IMR-90 (cell line): Measurements from ENCODE around the gene MTG1. TPM values are rescaled to one million over a fixed set of nuclear protein-coding genes. Genes with fewer than 3 reads are reported as not detected.

Source experiments
- ATAC-seq: fragments of 200-7000 bp; cut with Tn5 transposase; 2 replicates; pipeline ENCODE4 v1.9.1; 2020; ENCODE audit warnings: low read depth, mild to moderate bottlenecking, moderate library complexity
- BruUV-seq: library from RNA; stranded (reverse); fragments of 400-500 nt; replicated peaks from 2 replicates; lab custom pipeline; 2021; lab: Mats Ljungman, UMichigan
- CTCF ChIA-PET: fragments of 300-600 bp; formaldehyde crosslinking; extraction: SDS; loops from one replicate; lab custom pipeline; 2021; ENCODE audit warnings: antibody characterized with exemption; lab: Yijun Ruan, JAX
- POLR2A ChIA-PET: fragments of 300-600 bp; sonication (Branson Sonifier 250); formaldehyde crosslinking; loops from one replicate; lab custom pipeline; 2022; ENCODE audit warnings: antibody characterized with exemption; ENCODE audit not compliant: unreplicated experiment; lab: Charles Lee
- DNase-seq: peaks from one replicate; pipeline ENCODE4 v3.0.0; 2013
- H2AFZ ChIP-seq: replicated peaks from 2 replicates; pipeline ENCODE3; 2013; ENCODE audit warnings: low read length, mild to moderate bottlenecking; ENCODE audit not compliant: poor library complexity
- H2AK5ac ChIP-seq: 2 replicates; pipeline ENCODE4 v1.6.1; 2013; ENCODE audit warnings: low read depth, low read length, inconsistent platforms
- H2AK9ac ChIP-seq: replicated peaks from 2 replicates; pipeline ENCODE3; 2013; ENCODE audit warnings: mild to moderate bottlenecking, low read depth, low read length, moderate library complexity; ENCODE audit not compliant: poor library complexity
- H2BK120ac ChIP-seq: 2 replicates; pipeline ENCODE4 v1.6.1; 2013; ENCODE audit warnings: low read depth, low read length, inconsistent platforms
- H2BK15ac ChIP-seq: 3 replicates; pipeline ENCODE4 v1.6.1; 2013; ENCODE audit warnings: low read depth, low read length, inconsistent platforms
- H2BK20ac ChIP-seq: 2 replicates; pipeline ENCODE4 v1.6.1; 2013; ENCODE audit warnings: low read depth, mild to moderate bottlenecking, inconsistent platforms, low read length, moderate library complexity
- H2BK5ac ChIP-seq: 2 replicates; pipeline ENCODE4 v1.6.1; 2013; ENCODE audit warnings: mild to moderate bottlenecking, low read depth, low read length, inconsistent platforms; ENCODE audit not compliant: poor library complexity, severe bottlenecking
- H3K14ac ChIP-seq: replicated peaks from 2 replicates; pipeline ENCODE4 v1.6.1; 2013; ENCODE audit warnings: low read depth, low read length, inconsistent platforms
- H3K18ac ChIP-seq: 2 replicates; pipeline ENCODE4 v1.6.1; 2013; ENCODE audit warnings: low read depth, low read length, control low read depth
- H3K23ac ChIP-seq: 2 replicates; pipeline ENCODE4 v1.6.1; 2013; ENCODE audit warnings: low read depth, low read length, inconsistent platforms
- H3K27ac ChIP-seq: 2 replicates; pipeline ENCODE4 v1.5.1; 2013; ENCODE audit warnings: mild to moderate bottlenecking, control low read depth, low read length; ENCODE audit not compliant: insufficient read depth
- H3K27me3 ChIP-seq: 2 replicates; pipeline ENCODE4 v1.6.1; 2013; ENCODE audit warnings: low read length; ENCODE audit not compliant: control insufficient read depth, insufficient read depth
- H3K36me3 ChIP-seq: 2 replicates; pipeline ENCODE4 v1.6.1; 2013; ENCODE audit warnings: low read length, mixed read lengths; ENCODE audit not compliant: control insufficient read depth, insufficient read depth
- H3K4ac ChIP-seq: 2 replicates; pipeline ENCODE4 v1.6.1; 2013; ENCODE audit warnings: low read depth, low read length, inconsistent platforms
- H3K4me1 ChIP-seq: 2 replicates; pipeline ENCODE4 v1.6.1; 2013; ENCODE audit warnings: low read length, mixed read lengths; ENCODE audit not compliant: control insufficient read depth, insufficient read depth
- H3K4me2 ChIP-seq: 2 replicates; pipeline ENCODE4 v1.6.1; 2013; ENCODE audit warnings: low read depth, mild to moderate bottlenecking, control low read depth, low read length, moderate library complexity
- H3K4me3 ChIP-seq: 2 replicates; pipeline ENCODE4 v1.5.1; 2013; ENCODE audit warnings: low read depth, mild to moderate bottlenecking, control low read depth, low read length, moderate library complexity; ENCODE audit not compliant: insufficient read depth
- H3K56ac ChIP-seq: 2 replicates; pipeline ENCODE4 v1.6.1; 2013; ENCODE audit warnings: low read length, inconsistent platforms; ENCODE audit not compliant: insufficient read depth; ENCODE audit errors: extremely low read depth
- H3K79me1 ChIP-seq, 2 experiments: 2 replicates each; pipeline ENCODE4 v1.6.1; 2013; ENCODE audit warnings: low read length in 2 of 2, inconsistent platforms in 1 of 2, low read depth in 1 of 2
- H3K9ac ChIP-seq: 2 replicates; pipeline ENCODE4 v1.6.1; 2013; ENCODE audit warnings: low read depth, low read length, control low read depth
- H3K9me1 ChIP-seq: 2 replicates; pipeline ENCODE4 v1.6.1; 2013; ENCODE audit warnings: low read length, inconsistent platforms; ENCODE audit not compliant: insufficient read depth
- H3K9me3 ChIP-seq: 2 replicates; pipeline ENCODE4 v1.6.1; 2013; ENCODE audit warnings: low read length; ENCODE audit not compliant: control insufficient read depth, insufficient read depth
- H4K20me1 ChIP-seq: 2 replicates; pipeline ENCODE4 v1.6.1; 2013; ENCODE audit warnings: low read length, inconsistent platforms; ENCODE audit not compliant: insufficient read depth
- H4K5ac ChIP-seq: 2 replicates; pipeline ENCODE4 v1.6.1; 2013; ENCODE audit warnings: mild to moderate bottlenecking, low read depth, low read length, control low read depth
- H4K8ac ChIP-seq, 2 experiments: 2 replicates each; pipeline ENCODE4 v1.6.1; 2013; ENCODE audit warnings: low read depth in 2 of 2, low read length in 2 of 2, control low read depth in 1 of 2, inconsistent platforms in 1 of 2
- H4K91ac ChIP-seq: 2 replicates; pipeline ENCODE4 v1.6.1; 2013; ENCODE audit warnings: low read depth, low read length, inconsistent platforms; ENCODE audit not compliant: insufficient read depth
- BHLHE40 ChIP-seq: fragments of 150-350 bp; IDR thresholded peaks from 2 replicates; pipeline ENCODE4 v1.6.1; 2016; ENCODE audit warnings: mild to moderate bottlenecking, low read depth, low read length
- CEBPB ChIP-seq: IDR thresholded peaks from 2 replicates; pipeline ENCODE4 v1.6.1; 2012; ENCODE audit warnings: low read depth, low read length, improper control_type of control experiment
- CHD1 ChIP-seq: IDR thresholded peaks from 2 replicates; pipeline ENCODE4 v1.6.1; 2012; ENCODE audit warnings: low read depth, low read length, improper control_type of control experiment
- FOS ChIP-seq: fragments of 150-350 bp; IDR thresholded peaks from 2 replicates; pipeline ENCODE4 v1.6.1; 2016; ENCODE audit warnings: low read depth, low read length
- MAFK ChIP-seq: IDR thresholded peaks from 2 replicates; pipeline ENCODE4 v1.6.1; 2012; ENCODE audit warnings: low read depth, low read length, improper control_type of control experiment
- MAZ ChIP-seq: IDR thresholded peaks from 2 replicates; pipeline ENCODE4 v1.6.1; 2012; ENCODE audit warnings: low read depth, mild to moderate bottlenecking, low read length, improper control_type of control experiment, moderate library complexity, borderline replicate concordance
- MXI1 ChIP-seq: IDR thresholded peaks from 2 replicates; pipeline ENCODE4 v1.6.1; 2012; ENCODE audit warnings: low read depth, mild to moderate bottlenecking, low read length, moderate library complexity, borderline replicate concordance
- NFE2L2 ChIP-seq: fragments of 150-350 bp; IDR thresholded peaks from 2 replicates; pipeline ENCODE4 v1.6.1; 2016; ENCODE audit warnings: low read depth, mild to moderate bottlenecking, low read length
- POLR2A ChIP-seq: IDR thresholded peaks from 2 replicates; pipeline ENCODE4 v1.6.1; 2012; ENCODE audit warnings: mild to moderate bottlenecking, low read depth, low read length
- RAD21 ChIP-seq: IDR thresholded peaks from 2 replicates; pipeline ENCODE4 v1.6.1; 2012; ENCODE audit warnings: low read length, improper control_type of control experiment
- RCOR1 ChIP-seq: IDR thresholded peaks from 2 replicates; pipeline ENCODE4 v1.6.1; 2012; ENCODE audit warnings: mild to moderate bottlenecking, low read length, improper control_type of control experiment; ENCODE audit not compliant: insufficient replicate concordance
- RFX5 ChIP-seq: IDR thresholded peaks from 2 replicates; pipeline ENCODE4 v1.8.0; 2012; ENCODE audit warnings: low read depth, mild to moderate bottlenecking, low read length, moderate library complexity
- SMC3 ChIP-seq: fragments of 150-350 bp; IDR thresholded peaks from 2 replicates; pipeline ENCODE4 v1.6.1; 2016; ENCODE audit warnings: low read depth, mild to moderate bottlenecking, antibody characterized with exemption, low read length, moderate library complexity
- WGBS, 2 experiments: methylation state at CpG; one replicate each; pipeline versions ENCODE4 v1.1.5 to v1.1.7; 2013; ENCODE audit warnings: missing lambda C conversion rate in 2 of 2; ENCODE audit not compliant: insufficient read length in 1 of 2; ENCODE audit errors: extremely low coverage in 2 of 2; 5-methylcytosine and 5-hydroxymethylcytosine counted together
- dilution Hi-C: fragments of 300-500 bp; cut with HindIII; formaldehyde crosslinking; loops from one replicate; pipeline ENCODE4 v1.14.3; 2018; ENCODE audit warnings: low sequenced_read_pairs; ENCODE audit not compliant: unreplicated experiment
- in situ Hi-C: fragments of 300-500 bp; cut with MboI; formaldehyde crosslinking; loops from 3 replicates; pipeline ENCODE4 v1.14.3; 2019; ENCODE audit warnings: low sequenced_read_pairs, inconsistent platforms, mixed read lengths
- intact Hi-C: fragments of 100-400 bp; cut with micrococcal nuclease; formaldehyde crosslinking; loops from 2 replicates; pipeline ENCODE4 v1.10.0; 2022
- polyA plus RNA-seq, 3 experiments: library from polyadenylated mRNA; depleted of rRNA; stranded (reverse); fragments of >200 nt; gene quantifications; 2 replicates each; pipeline ENCODE4 v1.2.3, GENCODE V29; 2012; ENCODE audit warnings: low replicate concordance in 1 of 3
- total RNA-seq: library from RNA; depleted of rRNA; stranded (reverse); fragments of >200 nt; gene quantifications from 2 replicates; pipeline ENCODE4 v1.2.3, GENCODE V29; 2012
- TF ChIP-seq, protein P1 (sequence below): fragments of 150-350 bp; IDR thresholded peaks from 2 replicates; pipeline ENCODE4 v1.6.1; 2017; ENCODE audit warnings: mild to moderate bottlenecking, antibody characterized with exemption, low read length, low read depth
- TF ChIP-seq, protein P2 (sequence below): fragments of 150-350 bp; IDR thresholded peaks from 2 replicates; pipeline ENCODE4 v1.6.1; 2016; ENCODE audit warnings: low read depth, mild to moderate bottlenecking, low read length, moderate library complexity, borderline replicate concordance
- TF ChIP-seq, protein P3 (sequence below): conservative IDR thresholded peaks from 2 replicates; pipeline ENCODE4 v1.5.1; 2012; ENCODE audit warnings: mild to moderate bottlenecking, low read depth, low read length, improper control_type of control experiment

The MTG1 gene
- total and polyA plus RNA-seq, 2 of the 4 experiments (the other 2 are of a cell fraction), result 38.5 to 64.8 TPM

DNA sequence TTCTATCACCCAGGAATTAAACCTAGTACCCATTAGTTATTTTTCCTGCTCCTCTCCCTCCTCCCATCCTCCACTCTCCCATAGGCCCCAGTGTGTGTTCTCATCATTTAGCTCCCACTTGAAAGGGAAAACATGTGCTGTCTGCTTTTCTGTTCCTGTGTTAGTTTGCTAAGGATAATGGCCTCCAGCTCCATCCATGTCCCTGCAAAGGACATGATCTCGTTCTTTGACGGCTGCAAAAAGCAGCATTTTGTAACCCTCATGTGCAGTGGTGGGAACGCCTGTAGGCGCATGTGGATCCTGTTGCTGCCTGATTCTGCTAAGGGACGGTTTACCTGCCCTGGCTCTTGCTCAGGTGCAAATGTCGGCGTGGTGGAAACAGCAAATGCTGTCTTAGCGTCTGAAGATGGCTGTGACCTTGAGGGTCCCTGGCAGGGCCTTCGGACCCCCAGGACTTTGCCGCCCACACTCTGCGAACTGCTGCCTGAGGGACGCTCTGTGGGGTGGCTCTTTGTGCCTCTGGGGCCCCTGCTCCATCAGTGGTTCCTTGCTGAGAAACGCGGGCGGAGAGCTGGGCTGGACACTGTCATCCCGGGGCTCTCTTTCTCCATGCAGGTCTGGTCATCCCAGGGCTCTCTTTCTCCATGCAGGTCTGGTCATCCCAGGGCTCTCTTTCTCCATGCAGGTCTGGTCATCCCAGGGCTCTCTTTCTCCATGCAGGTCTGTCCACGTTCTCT is 5.6 kb upstream of the MTG1 start:
- CTCF ChIA-PET, result no interaction called here

More for the DNA sequence above, 5.6 kb upstream of the MTG1 start:
- Histone ChIP-seq H2BK20ac (no peak overlapping the region), H3K79me1 (no peaks in the 10 kb centered on the region), H2AK5ac (no peak overlapping the region), H2BK120ac (no peak overlapping the region), H3K4me2 (no peak overlapping the region), H3K4ac (no peak overlapping the region), H3K56ac (no peak overlapping the region), H2BK5ac (no peak overlapping the region), H4K5ac (no peak overlapping the region), H3K4me1 (no peaks in the 10 kb centered on the region), H3K27ac (no peak overlapping the region), H4K20me1 (no peaks in the 10 kb centered on the region), H3K14ac (no peak overlapping the region), H4K8ac (no peak overlapping the region), H3K27me3 (no peaks in the 10 kb centered on the region), H3K36me3 (peaks cover 14% of the 10 kb centered on the region), H2AFZ (no peak overlapping the region), H2BK15ac (no peak overlapping the region), H3K4me3 (no peak overlapping the region), H3K23ac (no peak overlapping the region), H3K18ac (no peak overlapping the region), H3K9me1 (no peaks in the 10 kb centered on the region; the same call in 1 of the 2 replicates), H4K91ac (no peak overlapping the region), H2AK9ac (peak overlapping the region; percentile 28), H3K9me3 (no peaks in the 10 kb centered on the region), H3K9ac (no peak overlapping the region)
- ATAC-seq (no peak), DNase-seq (no peak)
- dilution Hi-C loops (no loop called here), in situ Hi-C loops (no loop called here), intact Hi-C loops (no loop called here)
- TF ChIP-seq, protein P1, sequence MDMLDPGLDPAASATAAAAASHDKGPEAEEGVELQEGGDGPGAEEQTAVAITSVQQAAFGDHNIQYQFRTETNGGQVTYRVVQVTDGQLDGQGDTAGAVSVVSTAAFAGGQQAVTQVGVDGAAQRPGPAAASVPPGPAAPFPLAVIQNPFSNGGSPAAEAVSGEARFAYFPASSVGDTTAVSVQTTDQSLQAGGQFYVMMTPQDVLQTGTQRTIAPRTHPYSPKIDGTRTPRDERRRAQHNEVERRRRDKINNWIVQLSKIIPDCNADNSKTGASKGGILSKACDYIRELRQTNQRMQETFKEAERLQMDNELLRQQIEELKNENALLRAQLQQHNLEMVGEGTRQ, result no peak
- TF ChIP-seq MAZ (no peak), POLR2A (no peak), MAFK (no peak), NFE2L2 (no peak), RFX5 (no peak), RCOR1 (no peak), RAD21 (no peak), SMC3 (no peak), CEBPB (no peak), MXI1 (no peak), BHLHE40 (no peak), CHD1 (no peak), FOS (no peak)
- TF ChIP-seq, protein P2, sequence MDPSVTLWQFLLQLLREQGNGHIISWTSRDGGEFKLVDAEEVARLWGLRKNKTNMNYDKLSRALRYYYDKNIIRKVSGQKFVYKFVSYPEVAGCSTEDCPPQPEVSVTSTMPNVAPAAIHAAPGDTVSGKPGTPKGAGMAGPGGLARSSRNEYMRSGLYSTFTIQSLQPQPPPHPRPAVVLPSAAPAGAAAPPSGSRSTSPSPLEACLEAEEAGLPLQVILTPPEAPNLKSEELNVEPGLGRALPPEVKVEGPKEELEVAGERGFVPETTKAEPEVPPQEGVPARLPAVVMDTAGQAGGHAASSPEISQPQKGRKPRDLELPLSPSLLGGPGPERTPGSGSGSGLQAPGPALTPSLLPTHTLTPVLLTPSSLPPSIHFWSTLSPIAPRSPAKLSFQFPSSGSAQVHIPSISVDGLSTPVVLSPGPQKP, result no peak
- TF ChIP-seq, protein P3, sequence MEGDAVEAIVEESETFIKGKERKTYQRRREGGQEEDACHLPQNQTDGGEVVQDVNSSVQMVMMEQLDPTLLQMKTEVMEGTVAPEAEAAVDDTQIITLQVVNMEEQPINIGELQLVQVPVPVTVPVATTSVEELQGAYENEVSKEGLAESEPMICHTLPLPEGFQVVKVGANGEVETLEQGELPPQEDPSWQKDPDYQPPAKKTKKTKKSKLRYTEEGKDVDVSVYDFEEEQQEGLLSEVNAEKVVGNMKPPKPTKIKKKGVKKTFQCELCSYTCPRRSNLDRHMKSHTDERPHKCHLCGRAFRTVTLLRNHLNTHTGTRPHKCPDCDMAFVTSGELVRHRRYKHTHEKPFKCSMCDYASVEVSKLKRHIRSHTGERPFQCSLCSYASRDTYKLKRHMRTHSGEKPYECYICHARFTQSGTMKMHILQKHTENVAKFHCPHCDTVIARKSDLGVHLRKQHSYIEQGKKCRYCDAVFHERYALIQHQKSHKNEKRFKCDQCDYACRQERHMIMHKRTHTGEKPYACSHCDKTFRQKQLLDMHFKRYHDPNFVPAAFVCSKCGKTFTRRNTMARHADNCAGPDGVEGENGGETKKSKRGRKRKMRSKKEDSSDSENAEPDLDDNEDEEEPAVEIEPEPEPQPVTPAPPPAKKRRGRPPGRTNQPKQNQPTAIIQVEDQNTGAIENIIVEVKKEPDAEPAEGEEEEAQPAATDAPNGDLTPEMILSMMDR, result no peak
- POLR2A ChIA-PET, result interaction anchor here (0.6 kb wide), 1 partner anchor 129 kb away, joined by 4 read pairs; no protein-coding TSS in a partner anchor
- WGBS, 2 experiments, result 90% methylated on average over 14 of the region's 17 CpGs; no CpG with 5 or more reads in 1 of the 2 experiments
- no TSS peak for BruUV-seq
